GM23248 (cell line): Measurements from ENCODE around the gene ARAP2. TPM values are rescaled to one million over a fixed set of nuclear protein-coding genes. Genes with fewer than 3 reads are reported as not detected.
A peak's percentile ranks its signal among the peaks of the same experiment; 100 is the strongest.

Source experiments
- DNase-seq: peaks from one replicate; pipeline ENCODE4 v3.0.0-alpha.2; 2015
- H2AFZ ChIP-seq: fragments of 200-600 bp; sonication (generic); 2 replicates; pipeline ENCODE4 v1.6.1; 2016; ENCODE audit warnings: antibody characterized with exemption
- H3F3A ChIP-seq: fragments of 200-600 bp; sonication (generic); 2 replicates; pipeline ENCODE4 v1.6.1; 2016; ENCODE audit warnings: mild to moderate bottlenecking, antibody characterized with exemption, mixed run types; ENCODE audit not compliant: insufficient read depth
- H3K27ac ChIP-seq: fragments of 200-600 bp; sonication (generic); 2 replicates; pipeline ENCODE4 v1.5.1; 2016; ENCODE audit warnings: mild to moderate bottlenecking
- H3K27me3 ChIP-seq: fragments of 200-600 bp; sonication (generic); replicated peaks from 2 replicates; pipeline ENCODE4 v1.6.1; 2016; ENCODE audit warnings: mild to moderate bottlenecking; ENCODE audit not compliant: insufficient read depth
- H3K36me3 ChIP-seq: fragments of 200-600 bp; sonication (generic); 2 replicates; pipeline ENCODE4 v1.6.1; 2016; ENCODE audit warnings: low read depth, mild to moderate bottlenecking
- H3K4me1 ChIP-seq: fragments of 200-600 bp; sonication (generic); 2 replicates; pipeline ENCODE4 v1.6.1; 2016; ENCODE audit warnings: mild to moderate bottlenecking; ENCODE audit not compliant: insufficient read depth
- H3K4me2 ChIP-seq: fragments of 200-600 bp; sonication (generic); one replicate; pipeline ENCODE4 v1.6.1; 2016; ENCODE audit warnings: mild to moderate bottlenecking; ENCODE audit not compliant: unreplicated experiment
- H3K4me3 ChIP-seq: fragments of 200-600 bp; sonication (generic); 2 replicates; pipeline ENCODE4 v1.5.1; 2016; ENCODE audit warnings: mild to moderate bottlenecking
- H3K79me2 ChIP-seq: fragments of 200-600 bp; sonication (generic); 2 replicates; pipeline ENCODE4 v1.6.1; 2016; ENCODE audit warnings: mild to moderate bottlenecking; ENCODE audit not compliant: insufficient read depth
- H3K9ac ChIP-seq: fragments of 200-600 bp; sonication (generic); 2 replicates; pipeline ENCODE4 v1.6.1; 2016; ENCODE audit warnings: mild to moderate bottlenecking
- H3K9me2 ChIP-seq: fragments of 200-600 bp; sonication (generic); 2 replicates; pipeline ENCODE4 v1.6.1; 2016; ENCODE audit warnings: mixed run types, mild to moderate bottlenecking, moderate library complexity; ENCODE audit not compliant: insufficient read depth
- H3K9me3 ChIP-seq: fragments of 200-600 bp; sonication (generic); one replicate; pipeline ENCODE4 v1.6.1; 2017; ENCODE audit warnings: low read depth
- H4K20me1 ChIP-seq: fragments of 200-600 bp; sonication (generic); 2 replicates; pipeline ENCODE4 v1.6.0; 2016; ENCODE audit not compliant: insufficient read depth
- EZH2 ChIP-seq: fragments of 200-600 bp; sonication (generic); IDR thresholded peaks from 2 replicates; pipeline ENCODE4 v1.6.1; 2018; ENCODE audit warnings: antibody characterized with exemption, mild to moderate bottlenecking; ENCODE audit not compliant: insufficient read depth, poor library complexity, severe bottlenecking
- EZH2phosphoT487 ChIP-seq: fragments of 200-600 bp; sonication (generic); IDR thresholded peaks from 2 replicates; pipeline ENCODE4 v1.6.1; 2018; ENCODE audit warnings: antibody characterized with exemption, moderate library complexity, mild to moderate bottlenecking, low read depth; ENCODE audit not compliant: insufficient read depth
- WGBS, 2 experiments: methylation state at CpG; one replicate each; pipeline ENCODE4 v1.1.6; 2015 to 2017; ENCODE audit warnings: low lambda C conversion rate in 2 of 2, low coverage in 1 of 2; ENCODE audit errors: missing lambda C conversion rate in 2 of 2; 5-methylcytosine and 5-hydroxymethylcytosine counted together
- in situ Hi-C: fragments of 300-500 bp; cut with MboI; formaldehyde crosslinking; loops from 2 replicates; pipeline ENCODE4 v1.15.0; 2020
- polyA plus RNA-seq: library from polyadenylated mRNA; unstranded; fragments of >200 nt; fragmentation: Nextera tagmentation; extraction: Ambion mirVana; gene quantifications from 2 replicates; pipeline ENCODE4 v1.2.1, GENCODE V29; 2016
- total RNA-seq: library from RNA; depleted of rRNA; stranded (reverse); fragments of >200 nt; shearing (Covaris generic); gene quantifications from 2 replicates; pipeline ENCODE4 v1.2.3, GENCODE V29; 2014

The ARAP2 gene
- total and polyA plus RNA-seq, 2 experiments from 2014 or later = not detected

DNA sequence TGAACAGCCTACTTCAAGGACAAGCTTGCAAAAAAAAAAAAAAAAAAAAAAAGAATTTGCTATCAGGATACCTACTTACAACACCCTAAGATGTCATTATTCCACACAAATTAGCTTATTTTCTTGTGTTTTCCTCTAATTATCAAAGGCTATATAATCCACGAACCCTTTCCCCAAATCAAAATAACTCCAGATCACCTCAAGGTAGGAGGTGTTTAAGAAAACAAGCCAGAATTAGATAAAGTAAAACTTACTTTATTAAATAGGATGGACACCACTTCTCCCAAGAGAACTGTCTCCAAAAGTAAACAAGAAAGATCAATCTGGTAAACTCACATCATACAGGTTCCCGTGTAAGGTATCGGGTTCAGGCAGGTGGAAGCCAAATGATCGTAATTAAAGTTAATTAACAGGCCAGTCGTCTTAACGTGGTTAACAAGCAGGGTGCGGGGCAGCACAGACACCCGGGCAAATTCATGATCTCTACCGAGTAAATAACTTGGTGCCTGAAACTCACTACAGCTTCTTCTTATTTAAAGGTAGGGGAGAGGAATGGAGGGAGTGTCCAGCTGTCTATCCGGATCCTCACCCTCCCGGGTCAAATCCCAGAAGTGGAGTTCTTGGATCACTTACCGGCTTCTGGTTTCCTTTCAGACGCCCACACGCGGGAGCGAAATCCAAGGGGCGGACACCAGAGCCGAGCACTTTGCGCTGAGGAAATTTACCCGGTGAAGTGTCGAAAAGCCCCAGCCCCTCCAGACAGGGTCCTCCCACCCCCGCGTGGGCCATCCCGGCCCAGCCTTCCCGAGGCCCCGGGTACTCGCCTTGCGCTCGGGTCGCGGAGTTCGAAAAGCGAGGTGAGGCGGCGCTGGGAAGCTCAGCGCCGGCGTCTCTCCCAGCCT lies 708 bp downstream of the ARAP2 start:
- Histone ChIP-seq H3F3A (no peaks in the 10 kb centered on the region), H3K4me2 (peak overlapping the region; percentile 68), H3K4me1 (no peaks in the 10 kb centered on the region), H3K9ac (no peak overlapping the region), H3K27ac (no peak overlapping the region), H3K36me3 (no peaks in the 10 kb centered on the region), H3K79me2 (no peaks in the 10 kb centered on the region), H3K9me2 (no peaks in the 10 kb centered on the region), H3K27me3 (peaks cover 21% of the 10 kb centered on the region), H4K20me1 (no peaks in the 10 kb centered on the region), H2AFZ (peak overlapping the region; percentile 66), H3K4me3 (peak overlapping the region; percentile 51), H3K9me3 (no peaks in the 10 kb centered on the region)
- WGBS, 2 experiments = 6 to 7% methylated on average over 29 to 38 of the region's 38 CpGs
- peak; percentile 17 for DNase-seq
- in situ Hi-C loops = no loop called here
- TF ChIP-seq EZH2 (no peak), EZH2phosphoT487 (no peak)

DNA sequence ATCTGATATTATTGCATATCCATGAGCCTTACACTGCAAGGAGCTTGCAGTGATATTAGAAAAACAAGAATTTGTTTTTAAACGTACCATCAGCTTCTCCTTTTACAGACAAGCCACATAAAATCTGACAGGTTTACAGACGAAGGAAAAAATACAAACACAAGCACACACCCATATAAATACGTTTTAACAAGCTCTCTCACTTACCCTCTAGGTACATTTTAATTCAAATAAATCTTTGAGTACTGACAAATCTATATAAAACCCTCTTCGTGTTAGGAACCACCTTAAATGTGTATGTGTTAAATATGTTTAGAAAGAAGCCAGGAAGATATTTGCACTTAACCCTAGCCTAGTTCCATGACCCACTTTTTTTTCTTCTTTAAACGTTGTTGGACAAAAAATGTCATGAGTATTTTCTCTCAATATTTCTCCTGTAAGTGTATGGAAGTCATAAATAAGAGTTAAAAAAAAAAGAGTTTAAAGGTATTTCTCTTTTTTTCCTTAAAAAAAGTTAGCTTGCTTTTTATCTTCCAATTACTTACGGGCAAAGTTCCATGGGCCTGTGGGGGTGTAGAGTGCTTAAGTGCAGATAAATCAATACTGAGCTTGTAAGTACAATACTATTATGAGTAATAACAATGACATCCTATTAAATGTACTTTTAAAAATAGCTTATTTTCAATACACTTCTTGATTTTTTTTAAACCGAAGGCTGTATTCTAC lies 1.5 kb downstream of the ARAP2 start:
- Histone ChIP-seq H4K20me1 (no peaks in the 10 kb centered on the region), H3K27me3 (peaks cover 21% of the 10 kb centered on the region), H3K27ac (no peak overlapping the region), H2AFZ (no peak overlapping the region), H3K4me2 (no peak overlapping the region), H3K36me3 (no peaks in the 10 kb centered on the region), H3K79me2 (no peaks in the 10 kb centered on the region), H3K4me1 (no peaks in the 10 kb centered on the region), H3K9me3 (no peaks in the 10 kb centered on the region), H3K4me3 (no peak overlapping the region), H3K9me2 (no peaks in the 10 kb centered on the region), H3K9ac (no peak overlapping the region), H3F3A (no peaks in the 10 kb centered on the region)
- WGBS, 2 experiments = 22 to 23% methylated on average over 7 of the region's 7 CpGs
- DNase-seq = no peak
- in situ Hi-C loops = no loop called here
- TF ChIP-seq EZH2phosphoT487 = no peak
- TF ChIP-seq EZH2 = no peak

DNA sequence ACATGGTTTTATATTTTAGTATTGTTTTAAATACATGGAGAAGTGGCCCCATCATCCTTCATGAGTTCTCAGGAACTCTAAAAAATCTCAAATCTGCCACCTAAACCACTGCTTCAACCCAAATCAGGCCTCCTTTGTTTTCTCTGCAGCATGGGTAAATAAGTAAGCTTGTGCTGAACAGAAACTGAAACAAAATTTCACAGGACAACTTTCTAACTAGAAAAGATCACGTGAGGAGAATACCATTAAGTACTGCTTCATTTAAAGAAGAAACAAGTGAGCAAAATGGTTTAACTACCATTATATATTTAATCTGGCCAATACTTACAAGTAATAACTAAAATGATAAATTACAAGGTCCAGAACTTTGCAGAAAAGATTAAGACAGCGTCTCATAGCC lies 2.5 kb downstream of the ARAP2 start:
- no peak for TF ChIP-seq EZH2
- no peak for TF ChIP-seq EZH2phosphoT487
- DNase-seq = no peak
- Histone ChIP-seq H3F3A (no peaks in the 10 kb centered on the region), H4K20me1 (no peaks in the 10 kb centered on the region), H3K9me3 (no peaks in the 10 kb centered on the region), H3K9ac (no peak overlapping the region), H3K4me2 (no peak overlapping the region), H3K27ac (no peak overlapping the region), H3K4me3 (no peak overlapping the region), H3K79me2 (no peaks in the 10 kb centered on the region), H3K9me2 (no peaks in the 10 kb centered on the region), H3K4me1 (no peaks in the 10 kb centered on the region), H2AFZ (no peak overlapping the region), H3K27me3 (peaks cover 21% of the 10 kb centered on the region), H3K36me3 (no peaks in the 10 kb centered on the region)
- WGBS, 2 experiments = 18 to 20% methylated on average over 2 of the region's 2 CpGs
- in situ Hi-C loops = no loop called here

DNA sequence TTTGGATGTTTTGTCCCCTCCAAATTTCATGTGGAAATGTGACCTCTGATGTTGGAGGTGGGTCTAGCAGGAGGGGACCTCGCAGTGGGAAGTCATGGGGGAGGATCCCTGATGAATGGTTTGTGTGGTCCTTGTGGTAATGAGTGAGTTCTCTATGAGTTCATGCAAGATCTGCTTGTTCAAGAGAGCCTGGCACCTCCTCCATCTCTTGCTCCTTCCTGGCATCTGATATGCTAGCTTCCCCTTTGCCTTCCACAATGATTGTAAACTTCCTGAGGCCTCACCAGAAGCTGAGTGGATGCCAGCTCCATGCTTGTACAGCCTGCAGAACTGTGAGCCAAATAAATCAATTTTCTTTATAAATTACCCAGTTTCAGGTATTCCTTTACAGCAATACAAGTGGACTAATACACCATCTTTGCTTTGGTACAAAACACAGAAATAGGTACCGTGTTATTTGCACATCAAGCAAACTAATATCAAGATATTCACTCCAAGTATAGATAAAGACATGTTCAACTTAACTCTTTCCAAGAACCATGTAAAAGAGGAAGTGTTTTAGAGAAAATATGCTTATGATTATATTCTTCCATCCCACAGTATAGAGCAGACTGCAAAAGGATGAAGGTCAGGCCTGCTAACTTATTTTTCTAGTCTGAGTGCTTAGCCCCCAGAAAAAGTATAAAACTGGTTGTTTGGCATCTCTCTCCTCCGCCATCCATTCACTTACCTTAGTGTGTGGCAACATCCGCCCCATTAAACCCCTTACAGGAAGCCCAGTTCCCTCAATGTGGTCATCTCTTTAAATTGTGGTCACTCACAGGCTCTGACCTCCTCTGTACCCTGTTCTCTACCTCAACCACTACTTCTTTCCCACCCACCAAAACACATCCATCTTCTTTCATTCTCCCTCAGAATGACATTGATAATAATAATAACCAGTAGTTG lies 6.7 kb downstream of the ARAP2 start:
- Histone ChIP-seq H3F3A (no peaks in the 10 kb centered on the region), H3K4me1 (no peaks in the 10 kb centered on the region), H3K9ac (no peak overlapping the region), H3K79me2 (no peaks in the 10 kb centered on the region), H3K9me2 (no peaks in the 10 kb centered on the region), H4K20me1 (no peaks in the 10 kb centered on the region), H3K4me3 (no peak overlapping the region), H3K27me3 (0 out of 2 replicates have a peak, but pooled peaks cover 10% of the 10 kb centered on the region), H3K9me3 (no peaks in the 10 kb centered on the region), H2AFZ (no peak overlapping the region), H3K36me3 (no peaks in the 10 kb centered on the region), H3K4me2 (no peak overlapping the region), H3K27ac (no peak overlapping the region)
- in situ Hi-C loops = no loop called here
- DNase-seq = no peak
- WGBS, 2 experiments = 28 to 29% methylated on average over 4 of the region's 4 CpGs
- no peak for TF ChIP-seq EZH2phosphoT487
- TF ChIP-seq EZH2 = no peak
